ENCODE data around the gene MUCL3. TPM values are rescaled to one million over a fixed set of nuclear protein-coding genes. Genes with fewer than 3 reads are reported as not detected.

The MUCL3 gene
- total RNA-seq, 1 donor from 2014 or later = under 0.01 TPM

DNA sequence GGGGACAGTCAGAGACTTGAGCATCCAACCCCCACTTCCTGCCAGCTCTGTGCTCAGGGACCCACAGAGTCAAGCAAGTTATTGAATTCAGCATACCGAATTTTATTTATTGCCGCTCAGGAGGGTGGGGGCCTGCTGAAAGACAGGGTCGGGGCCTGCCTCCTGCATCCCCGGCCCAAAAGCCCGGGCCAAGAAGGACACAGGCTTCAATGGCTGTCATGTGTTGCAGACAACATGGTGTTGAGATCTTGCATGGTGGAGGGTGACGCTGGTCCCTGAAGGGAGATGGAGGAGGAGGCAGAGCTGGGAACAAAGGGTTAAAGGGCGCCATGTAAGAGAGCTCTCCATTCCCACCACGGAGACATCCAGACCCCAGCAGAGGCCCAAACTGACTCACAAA is 9.5 kb upstream of the MUCL3 start:
- H3K4me3 ChIP-seq (ENCODE audit: low read depth, low read length) = no peak overlapping the region
- H3K36me3 ChIP-seq (ENCODE audit: control insufficient read depth, insufficient read depth, low read length) = peaks cover 1% of the 10 kb centered on the region
- TF ChIP-seq, protein P1, sequence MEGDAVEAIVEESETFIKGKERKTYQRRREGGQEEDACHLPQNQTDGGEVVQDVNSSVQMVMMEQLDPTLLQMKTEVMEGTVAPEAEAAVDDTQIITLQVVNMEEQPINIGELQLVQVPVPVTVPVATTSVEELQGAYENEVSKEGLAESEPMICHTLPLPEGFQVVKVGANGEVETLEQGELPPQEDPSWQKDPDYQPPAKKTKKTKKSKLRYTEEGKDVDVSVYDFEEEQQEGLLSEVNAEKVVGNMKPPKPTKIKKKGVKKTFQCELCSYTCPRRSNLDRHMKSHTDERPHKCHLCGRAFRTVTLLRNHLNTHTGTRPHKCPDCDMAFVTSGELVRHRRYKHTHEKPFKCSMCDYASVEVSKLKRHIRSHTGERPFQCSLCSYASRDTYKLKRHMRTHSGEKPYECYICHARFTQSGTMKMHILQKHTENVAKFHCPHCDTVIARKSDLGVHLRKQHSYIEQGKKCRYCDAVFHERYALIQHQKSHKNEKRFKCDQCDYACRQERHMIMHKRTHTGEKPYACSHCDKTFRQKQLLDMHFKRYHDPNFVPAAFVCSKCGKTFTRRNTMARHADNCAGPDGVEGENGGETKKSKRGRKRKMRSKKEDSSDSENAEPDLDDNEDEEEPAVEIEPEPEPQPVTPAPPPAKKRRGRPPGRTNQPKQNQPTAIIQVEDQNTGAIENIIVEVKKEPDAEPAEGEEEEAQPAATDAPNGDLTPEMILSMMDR (IDR thresholded peaks at IDR 0.05; ENCODE audit: insufficient read depth, low read length, severe bottlenecking) = no peak
- DNase-seq (ENCODE audit: low read depth) = no peak
- H3K27me3 ChIP-seq (ENCODE audit: control insufficient read depth, insufficient read depth, low read length) = no peaks in the 10 kb centered on the region
- FAIRE-seq = no peak

DNA sequence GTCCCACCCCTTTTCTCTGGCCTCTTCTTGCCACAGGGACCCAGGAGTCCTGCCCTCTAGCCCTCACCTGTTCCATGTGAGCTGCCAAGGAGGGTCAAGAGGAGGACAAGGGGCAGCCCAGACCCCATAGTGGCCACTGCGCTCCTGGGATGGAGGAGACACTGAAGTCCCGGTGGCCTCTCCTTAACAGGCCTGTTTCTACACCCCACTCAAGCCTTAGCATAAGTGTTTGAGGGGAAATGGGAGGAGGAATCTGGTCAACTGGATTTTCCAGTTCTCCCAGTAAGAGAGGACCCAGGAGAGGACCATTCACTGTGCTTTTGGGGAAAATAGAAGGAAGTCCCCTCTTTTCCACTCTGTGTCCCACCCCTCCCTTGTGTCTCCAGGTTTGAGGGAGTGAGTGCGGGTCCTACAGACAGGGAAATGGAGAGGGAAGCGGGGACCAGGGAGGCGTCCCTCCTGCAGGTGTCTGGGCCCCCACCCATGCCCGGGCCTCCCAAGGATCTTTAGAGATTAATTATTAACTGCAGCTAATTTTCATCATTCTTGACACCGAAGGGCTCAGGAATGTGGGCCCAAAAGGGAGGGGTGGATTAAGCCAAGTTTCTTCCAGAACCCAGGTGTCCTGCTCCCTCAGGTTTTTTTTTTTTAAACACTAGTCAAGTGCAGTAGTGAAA is 8.7 kb upstream of the MUCL3 start, which contains the start of gene SFTA2:
TSS of gene SFTA2 (minus strand) at position 202 of the 677 bp plus-strand sequence. CDS start at position 128, 74 bp downstream.
- TF ChIP-seq, protein P1 (IDR thresholded peaks at IDR 0.05; ENCODE audit: insufficient read depth, low read length, severe bottlenecking) = no peak
- DNase-seq (ENCODE audit: low read depth) (no peak), FAIRE-seq (no peak)
- Histone ChIP-seq H3K27me3 (ENCODE audit: control insufficient read depth, insufficient read depth, low read length) (no peaks in the 10 kb centered on the region), H3K4me3 (ENCODE audit: low read depth, low read length) (no peak within 1 kb of the TSS), H3K36me3 (ENCODE audit: control insufficient read depth, insufficient read depth, low read length) (no peaks in the 10 kb centered on the region)

DNA sequence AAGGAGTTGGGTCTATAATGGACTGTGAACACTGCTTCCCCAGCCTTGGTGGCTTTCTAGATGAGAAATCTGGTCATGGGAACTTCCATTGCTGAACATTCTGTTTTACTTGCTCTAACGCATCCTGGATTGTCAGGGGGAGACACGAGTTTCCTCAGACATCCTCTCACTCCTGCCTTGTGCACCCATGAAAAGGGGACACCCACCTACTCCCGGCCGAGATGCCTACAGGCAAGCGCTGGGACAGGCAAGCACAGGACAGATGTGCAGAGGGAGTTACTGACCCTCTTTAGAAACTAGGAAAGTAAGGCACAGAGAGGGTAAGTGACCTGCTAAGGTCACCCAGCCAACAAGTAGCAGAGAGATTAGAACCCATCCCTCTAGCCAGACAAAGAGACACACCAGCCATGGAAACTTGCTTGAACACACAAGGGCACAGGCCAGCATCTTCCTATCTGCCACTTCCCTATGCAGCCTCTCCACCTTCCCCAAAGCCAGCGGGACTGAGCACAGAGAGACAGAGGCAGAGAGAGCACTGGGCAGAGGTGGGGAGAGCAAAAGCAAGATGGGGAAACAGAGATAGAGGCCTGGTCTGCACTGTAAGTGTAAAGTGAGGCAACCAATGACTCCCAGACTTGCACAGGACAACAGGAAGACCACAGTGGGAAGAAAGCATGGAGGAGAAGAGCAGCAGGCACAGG is 8.0 kb upstream of the MUCL3 start:
- FAIRE-seq (peak; percentile 94), DNase-seq (ENCODE audit: low read depth) (no peak)
- H3K27me3 ChIP-seq (ENCODE audit: control insufficient read depth, insufficient read depth, low read length) = no peaks in the 10 kb centered on the region
- no peaks in the 10 kb centered on the region for H3K36me3 ChIP-seq (ENCODE audit: control insufficient read depth, insufficient read depth, low read length)
- no peak overlapping the region for H3K4me3 ChIP-seq (ENCODE audit: low read depth, low read length)
- TF ChIP-seq, protein P1 (IDR thresholded peaks at IDR 0.05; ENCODE audit: insufficient read depth, low read length, severe bottlenecking) = no peak

DNA sequence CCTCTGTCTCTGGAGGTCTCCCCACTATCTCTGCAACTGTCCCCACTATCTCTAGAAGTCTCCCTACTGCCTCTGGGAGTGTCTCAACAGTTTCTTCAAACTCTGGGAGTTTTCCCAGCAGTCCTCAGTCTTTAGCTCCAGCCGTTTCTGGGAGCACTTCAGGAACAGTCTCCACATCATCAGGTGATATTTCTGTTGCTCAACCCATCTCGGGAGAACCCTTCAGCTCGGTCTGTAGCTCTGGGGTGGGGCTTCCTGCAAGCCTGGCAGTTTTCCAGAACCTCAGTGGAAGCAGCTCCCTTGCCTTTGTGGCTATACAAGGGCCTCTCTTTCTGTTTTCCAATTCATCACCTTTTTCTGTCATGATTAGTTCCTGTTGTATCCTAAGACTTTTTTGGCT is 5.8 kb upstream of the MUCL3 start:
- Histone ChIP-seq H3K27me3 (ENCODE audit: control insufficient read depth, insufficient read depth, low read length) (no peaks in the 10 kb centered on the region), H3K36me3 (ENCODE audit: control insufficient read depth, insufficient read depth, low read length) (no peaks in the 10 kb centered on the region), H3K4me3 (ENCODE audit: low read depth, low read length) (no peak overlapping the region)
- peak; percentile 68 for FAIRE-seq
- peak; percentile 71 for DNase-seq (ENCODE audit: low read depth)
- TF ChIP-seq, protein P1 (IDR thresholded peaks at IDR 0.05; ENCODE audit: insufficient read depth, low read length, severe bottlenecking) = no peak

DNA sequence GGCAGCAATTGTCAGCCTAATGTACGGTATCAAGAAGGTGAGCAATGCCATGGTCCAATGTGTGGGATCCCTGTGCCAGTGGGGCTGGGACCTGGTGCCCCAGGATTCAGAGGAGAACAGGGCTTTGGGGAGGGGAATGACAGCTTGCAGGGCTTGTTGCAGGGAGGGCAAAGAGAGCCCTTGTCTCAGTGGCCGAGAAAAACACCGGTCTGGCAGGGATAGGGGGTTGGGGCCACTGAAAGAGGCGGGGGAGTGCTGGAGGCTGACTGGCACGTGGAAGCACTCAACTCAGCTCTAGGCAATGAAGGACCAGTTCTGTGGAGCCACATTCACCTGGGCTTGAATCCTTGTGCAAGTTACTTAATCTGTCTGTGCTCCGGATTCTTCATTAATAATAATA is 3.5 kb upstream of the MUCL3 start:
- no peaks in the 10 kb centered on the region for H3K36me3 ChIP-seq (ENCODE audit: control insufficient read depth, insufficient read depth, low read length)
- FAIRE-seq = peak; percentile 58
- DNase-seq (ENCODE audit: low read depth) = no peak
- H3K27me3 ChIP-seq (ENCODE audit: control insufficient read depth, insufficient read depth, low read length) = no peaks in the 10 kb centered on the region
- no peak overlapping the region for H3K4me3 ChIP-seq (ENCODE audit: low read depth, low read length)
- TF ChIP-seq, protein P1 (IDR thresholded peaks at IDR 0.05; ENCODE audit: insufficient read depth, low read length, severe bottlenecking) = no peak
